Neural crest cell (in vitro differentiated cells): Measurements from ENCODE around the gene MEGF6. TPM values are rescaled to one million over a fixed set of nuclear protein-coding genes. Genes with fewer than 3 reads are reported as not detected.
A peak's percentile ranks its signal among the peaks of the same experiment; 100 is the strongest.

Experiments used
- DNase-seq: peaks from one replicate; pipeline ENCODE4 v3.0.0; 2021; ENCODE audit warnings: low read depth, mixed read lengths, low spot score
- H3K27ac Mint-ChIP-seq: one replicate; pipeline ENCODE4 v1.8.0; 2021; ENCODE audit warnings: mild to moderate bottlenecking, mixed read lengths; ENCODE audit not compliant: unreplicated experiment
- H3K27me3 Mint-ChIP-seq: 2 replicates; pipeline ENCODE4 v1.8.0; 2021; ENCODE audit warnings: low read depth, mild to moderate bottlenecking, mixed read lengths
- H3K36me3 Mint-ChIP-seq: 2 replicates; pipeline ENCODE4 v1.8.0; 2021; ENCODE audit warnings: low read depth, mild to moderate bottlenecking, mixed read lengths
- H3K4me1 Mint-ChIP-seq: 2 replicates; pipeline ENCODE4 v1.8.0; 2021; ENCODE audit warnings: mixed read lengths
- H3K4me3 Mint-ChIP-seq: one replicate; pipeline ENCODE4 v1.8.0; 2021; ENCODE audit warnings: mild to moderate bottlenecking, mixed read lengths
- H3K9me3 Mint-ChIP-seq: 2 replicates; pipeline ENCODE4 v1.8.0; 2021; ENCODE audit warnings: mixed read lengths
- CTCF ChIP-seq: fragments of 200-600 bp; sonication (generic); conservative IDR thresholded peaks from 2 replicates; pipeline ENCODE4 v1.5.0; 2021; ENCODE audit warnings: antibody characterized with exemption, mild to moderate bottlenecking
- total RNA-seq: library from RNA; stranded (reverse); gene quantifications from 2 replicates; pipeline ENCODE4 v1.2.1, GENCODE V29; 2021

Gene MEGF6
- total RNA-seq, 1 donor from 2014 or later = 36.7 TPM

DNA sequence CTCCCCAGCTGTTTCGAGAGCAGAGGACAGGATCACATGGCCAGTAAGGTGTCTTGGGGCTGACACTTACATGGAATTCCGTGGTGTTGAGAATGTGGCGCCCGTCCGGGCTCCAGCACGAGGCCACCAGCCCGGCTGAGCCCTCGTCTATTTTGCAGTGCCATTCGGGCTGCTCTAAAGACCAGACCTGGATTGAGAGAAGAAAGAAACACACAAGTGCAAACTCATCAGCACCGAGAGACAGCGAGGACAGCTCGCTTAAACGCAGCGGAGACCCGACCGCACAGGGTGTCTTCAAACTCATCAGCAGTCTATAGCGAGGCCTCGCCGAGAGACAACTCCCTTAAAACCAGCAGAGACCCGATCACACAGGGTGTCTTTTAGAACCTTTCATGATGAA is 35.3 kb upstream of the MEGF6 start:
- H3K4me3 Mint-ChIP-seq = no peak overlapping the region
- H3K36me3 Mint-ChIP-seq = no peaks in the 10 kb centered on the region
- no peak for DNase-seq

DNA sequence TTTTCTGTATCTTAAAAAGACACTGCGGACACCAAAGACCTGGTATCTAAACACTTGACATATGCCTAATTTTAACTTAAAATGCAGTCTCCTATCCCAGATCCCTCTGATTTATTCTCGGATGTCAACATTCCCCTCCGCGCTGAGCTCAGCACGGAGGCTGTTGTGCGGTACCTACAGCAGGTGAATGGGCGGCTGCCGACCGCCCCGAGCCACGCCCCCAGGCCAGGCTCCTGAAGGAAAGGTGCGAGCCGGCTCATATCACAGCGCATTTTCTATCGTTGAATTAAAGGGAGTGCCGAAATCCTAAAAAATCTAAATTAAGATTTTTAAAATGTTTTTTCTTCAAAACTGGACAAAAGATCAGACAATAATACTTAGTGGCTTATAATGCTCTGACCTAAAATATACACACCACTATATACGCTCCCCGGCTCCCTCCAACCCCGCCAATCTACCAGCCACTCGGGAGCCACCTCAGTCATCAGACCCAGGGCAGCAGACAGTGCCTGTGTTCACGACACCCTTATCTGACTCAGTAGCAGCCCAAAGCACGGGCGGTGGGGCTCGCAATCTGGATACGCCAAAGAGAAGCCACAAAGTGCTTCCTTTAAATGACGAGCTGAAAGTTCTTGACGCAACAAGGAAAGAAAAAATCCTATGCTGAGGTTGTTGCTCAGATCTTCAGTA is 34.5 kb upstream of the MEGF6 start:
- H3K27ac Mint-ChIP-seq = no peak overlapping the region
- H3K36me3 Mint-ChIP-seq = no peaks in the 10 kb centered on the region
- DNase-seq = no peak
- H3K4me3 Mint-ChIP-seq = peak overlapping the region; percentile 27
- peaks cover 16% of the 10 kb centered on the region for H3K27me3 Mint-ChIP-seq
- TF ChIP-seq CTCF = no peak
- H3K4me1 Mint-ChIP-seq = peaks cover 19% of the 10 kb centered on the region
- H3K9me3 Mint-ChIP-seq = no peaks in the 10 kb centered on the region

More for the DNA sequence above, 35.3 kb upstream of the MEGF6 start:
- Mint-ChIP-seq H3K9me3 (no peaks in the 10 kb centered on the region), H3K27me3 (peaks cover 24% of the 10 kb centered on the region), H3K27ac (no peak overlapping the region), H3K4me1 (peaks cover 19% of the 10 kb centered on the region)
- TF ChIP-seq CTCF = no peak

GRCh38 chr1:3645247-3645646 is 33.9 kb upstream of the MEGF6 start:
- peaks cover 11% of the 10 kb centered on the region for H3K27me3 Mint-ChIP-seq
- H3K36me3 Mint-ChIP-seq = no peaks in the 10 kb centered on the region
- TF ChIP-seq CTCF = no peak
- no peak overlapping the region for H3K27ac Mint-ChIP-seq
- H3K4me3 Mint-ChIP-seq = no peak overlapping the region
- H3K9me3 Mint-ChIP-seq = no peaks in the 10 kb centered on the region
- H3K4me1 Mint-ChIP-seq = peaks cover 16% of the 10 kb centered on the region
- no peak for DNase-seq

- TF ChIP-seq CTCF = no peak
- H3K27me3 Mint-ChIP-seq = peaks cover 6% of the 10 kb centered on the region
- H3K4me3 Mint-ChIP-seq = no peak overlapping the region
- no peak overlapping the region for H3K27ac Mint-ChIP-seq
- H3K36me3 Mint-ChIP-seq = no peaks in the 10 kb centered on the region
- peaks cover 12% of the 10 kb centered on the region for H3K4me1 Mint-ChIP-seq
- H3K9me3 Mint-ChIP-seq = no peaks in the 10 kb centered on the region
- no peak for DNase-seq
Observed at GRCh38 chr1:3644273-3644672, 33.0 kb upstream of the MEGF6 start.

DNA sequence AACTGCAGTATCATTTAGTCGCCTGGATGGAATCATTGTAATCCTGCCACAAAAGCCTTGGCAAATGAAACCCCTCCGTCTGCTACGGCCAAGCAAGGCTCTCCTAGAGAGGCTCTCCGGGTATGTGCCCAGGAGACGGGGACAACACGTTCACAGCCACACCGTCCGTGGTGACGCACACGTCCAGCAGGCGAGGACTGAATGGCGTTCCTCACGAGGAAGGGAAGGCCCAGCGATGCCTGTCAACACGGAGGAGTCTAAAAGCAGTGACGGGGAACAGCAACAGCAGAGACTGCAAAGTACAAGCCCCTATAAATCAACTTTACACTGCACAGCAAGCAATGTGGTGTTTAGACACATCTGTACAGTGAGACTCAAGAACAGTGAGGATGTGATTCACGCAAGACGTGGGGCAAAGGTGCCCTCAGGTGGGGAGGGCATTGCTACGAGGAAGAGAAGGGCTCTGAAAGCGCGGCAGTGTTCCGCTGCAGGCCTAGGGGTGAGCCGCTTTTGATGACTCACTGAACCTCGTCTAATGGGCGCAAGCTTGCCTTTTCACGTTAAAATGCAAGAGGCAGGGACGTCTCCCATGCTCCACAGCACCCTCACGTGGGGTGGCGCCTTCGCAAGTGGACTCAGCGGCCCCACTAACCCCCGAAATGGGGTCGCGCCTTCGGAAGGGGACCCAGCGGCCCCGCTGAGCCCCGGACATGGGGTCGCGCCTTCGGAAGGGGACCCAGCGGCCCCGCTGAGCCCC is 31.8 kb upstream of the MEGF6 start:
- TF ChIP-seq CTCF = no peak
- Mint-ChIP-seq H3K27ac (no peak overlapping the region), H3K4me1 (peaks cover under 1% of the 10 kb centered on the region), H3K27me3 (no peaks in the 10 kb centered on the region), H3K9me3 (no peaks in the 10 kb centered on the region), H3K36me3 (no peaks in the 10 kb centered on the region), H3K4me3 (no peak overlapping the region)
- no peak for DNase-seq
